GM12892 (cell line): ENCODE measurements around the gene BPIFB3.

Source experiments
- POLR2A ChIP-seq: IDR thresholded peaks from 2 replicates; pipeline ENCODE4 v1.6.1; 2011; ENCODE audit warnings: low read depth, low read length, control low read depth
- POLR2AphosphoS5 ChIP-seq: IDR thresholded peaks from 2 replicates; pipeline ENCODE4 v1.6.1; 2011; ENCODE audit warnings: low read depth, low read length, control low read depth

GRCh38 chr20:33038243-33038642, 15.5 kb upstream of the BPIFB3 start:
- TF ChIP-seq POLR2A (no peak), POLR2AphosphoS5 (no peak)
